KMS-11 (cell line): ENCODE measurements around the gene TPM3.

ENCODE experiments used
- H2AFZ ChIP-seq: fragments of 200-600 bp; sonication (generic); 2 replicates; pipeline ENCODE4 v1.6.1; 2016; ENCODE audit warnings: antibody characterized with exemption, mixed run types, low read depth
- H3K27ac ChIP-seq: fragments of 200-600 bp; sonication (generic); 2 replicates; pipeline ENCODE4 v1.6.1; 2016; ENCODE audit warnings: mild to moderate bottlenecking, mixed run types
- H3K27me3 ChIP-seq: fragments of 200-600 bp; sonication (generic); 2 replicates; pipeline ENCODE4 v1.6.1; 2017; ENCODE audit warnings: mild to moderate bottlenecking, low read depth, mixed run types, moderate library complexity; ENCODE audit not compliant: insufficient read depth
- H3K36me3 ChIP-seq: fragments of 200-600 bp; sonication (generic); 2 replicates; pipeline ENCODE4 v1.6.1; 2017; ENCODE audit warnings: mild to moderate bottlenecking, mixed run types; ENCODE audit not compliant: insufficient read depth
- H3K4me1 ChIP-seq: fragments of 200-600 bp; sonication (generic); 2 replicates; pipeline ENCODE4 v1.6.1; 2016; ENCODE audit warnings: mild to moderate bottlenecking, low read depth, mixed run types; ENCODE audit not compliant: poor library complexity, severe bottlenecking
- H3K4me2 ChIP-seq: fragments of 200-600 bp; sonication (generic); 2 replicates; pipeline ENCODE4 v1.7.0; 2016; ENCODE audit warnings: mild to moderate bottlenecking, mixed run types
- H3K4me3 ChIP-seq: fragments of 200-600 bp; sonication (generic); IDR thresholded peaks from 2 replicates; pipeline ENCODE4 v1.6.1; 2017; ENCODE audit warnings: low read depth, low read length, mixed read lengths; ENCODE audit not compliant: insufficient read depth
- H3K79me2 ChIP-seq: fragments of 200-600 bp; sonication (generic); 2 replicates; pipeline ENCODE4 v1.6.1; 2016; ENCODE audit warnings: low read depth, mixed run types; ENCODE audit not compliant: insufficient read depth
- H3K9ac ChIP-seq: fragments of 200-600 bp; sonication (generic); 2 replicates; pipeline ENCODE4 v1.6.1; 2016; ENCODE audit warnings: mild to moderate bottlenecking, mixed run types
- H4K20me1 ChIP-seq: fragments of 200-600 bp; sonication (generic); 2 replicates; pipeline ENCODE4 v1.6.1; 2016; ENCODE audit warnings: mild to moderate bottlenecking, mixed run types; ENCODE audit not compliant: insufficient read depth
- TF ChIP-seq, protein P1 (sequence below): fragments of 200-600 bp; sonication (generic); conservative IDR thresholded peaks from 2 replicates; pipeline ENCODE4 v1.6.1; 2017; ENCODE audit warnings: low read depth, mild to moderate bottlenecking, antibody characterized with exemption, low read length, moderate library complexity, mixed read lengths

The TPM3 gene

DNA sequence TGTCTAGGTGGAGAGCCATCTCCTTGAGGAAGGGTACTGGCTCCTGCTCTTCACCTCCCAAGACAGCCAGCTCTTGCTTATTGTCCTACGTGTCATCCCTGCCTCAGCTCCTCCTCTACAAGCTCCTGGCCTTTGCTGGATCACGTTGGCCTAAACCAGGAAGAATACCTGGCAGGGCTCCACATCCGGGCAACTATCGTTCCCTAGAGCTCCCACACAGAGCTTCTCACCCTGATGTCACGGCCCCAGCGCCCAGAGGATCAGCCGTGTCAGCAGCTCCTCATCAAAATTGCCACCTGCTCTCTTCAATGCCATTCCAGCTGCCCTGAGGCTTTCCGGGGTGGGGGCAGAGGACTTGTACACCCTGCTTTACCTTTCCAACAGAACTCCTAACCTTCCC is 1.9 kb upstream of the TPM3 start:
- Histone ChIP-seq H3K27ac (no peak overlapping the region), H2AFZ (peak overlapping the region; percentile 10; the same call in 1 of the 2 replicates)

DNA sequence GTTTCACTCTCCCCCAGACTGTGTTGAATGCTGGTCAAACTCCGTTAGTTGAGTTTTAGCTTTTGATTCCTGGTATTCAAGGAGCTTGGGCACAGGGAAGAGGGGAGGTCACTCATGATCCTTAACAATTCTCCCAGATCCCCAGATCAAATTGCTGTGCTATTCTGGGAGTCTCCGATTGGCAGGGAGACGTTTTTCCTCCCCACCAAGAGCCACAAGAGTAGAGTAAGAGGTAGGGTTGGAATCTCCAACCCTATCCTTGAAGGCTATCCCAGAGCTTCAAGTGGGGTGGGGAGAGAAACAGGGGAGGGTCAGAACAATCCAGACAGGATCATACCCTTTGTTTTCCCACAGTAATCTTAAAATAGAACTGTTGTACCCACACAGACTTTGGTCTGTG is 576 bp upstream of the TPM3 start:
- Histone ChIP-seq H3K4me1 (peaks cover 10% of the 10 kb centered on the region), H3K79me2 (no peaks in the 10 kb centered on the region), H3K4me3 (no peak overlapping the region), H3K27me3 (peaks cover 28% of the 10 kb centered on the region), H4K20me1 (no peaks in the 10 kb centered on the region), H3K4me2 (no peak overlapping the region), H3K36me3 (no peaks in the 10 kb centered on the region), H2AFZ (no peak overlapping the region), H3K27ac (no peak overlapping the region), H3K9ac (no peak overlapping the region)
- TF ChIP-seq, protein P1, sequence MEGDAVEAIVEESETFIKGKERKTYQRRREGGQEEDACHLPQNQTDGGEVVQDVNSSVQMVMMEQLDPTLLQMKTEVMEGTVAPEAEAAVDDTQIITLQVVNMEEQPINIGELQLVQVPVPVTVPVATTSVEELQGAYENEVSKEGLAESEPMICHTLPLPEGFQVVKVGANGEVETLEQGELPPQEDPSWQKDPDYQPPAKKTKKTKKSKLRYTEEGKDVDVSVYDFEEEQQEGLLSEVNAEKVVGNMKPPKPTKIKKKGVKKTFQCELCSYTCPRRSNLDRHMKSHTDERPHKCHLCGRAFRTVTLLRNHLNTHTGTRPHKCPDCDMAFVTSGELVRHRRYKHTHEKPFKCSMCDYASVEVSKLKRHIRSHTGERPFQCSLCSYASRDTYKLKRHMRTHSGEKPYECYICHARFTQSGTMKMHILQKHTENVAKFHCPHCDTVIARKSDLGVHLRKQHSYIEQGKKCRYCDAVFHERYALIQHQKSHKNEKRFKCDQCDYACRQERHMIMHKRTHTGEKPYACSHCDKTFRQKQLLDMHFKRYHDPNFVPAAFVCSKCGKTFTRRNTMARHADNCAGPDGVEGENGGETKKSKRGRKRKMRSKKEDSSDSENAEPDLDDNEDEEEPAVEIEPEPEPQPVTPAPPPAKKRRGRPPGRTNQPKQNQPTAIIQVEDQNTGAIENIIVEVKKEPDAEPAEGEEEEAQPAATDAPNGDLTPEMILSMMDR, result no peak

More for the DNA sequence above, 1.9 kb upstream of the TPM3 start:
- Histone ChIP-seq H3K4me1 (peaks cover 10% of the 10 kb centered on the region), H3K9ac (no peak overlapping the region), H3K79me2 (no peaks in the 10 kb centered on the region), H3K4me2 (no peak overlapping the region; the same call in 1 of the 2 replicates), H4K20me1 (no peaks in the 10 kb centered on the region), H3K4me3 (no peak overlapping the region), H3K36me3 (no peaks in the 10 kb centered on the region), H3K27me3 (peaks cover 28% of the 10 kb centered on the region)
- TF ChIP-seq, protein P1, result no peak

DNA sequence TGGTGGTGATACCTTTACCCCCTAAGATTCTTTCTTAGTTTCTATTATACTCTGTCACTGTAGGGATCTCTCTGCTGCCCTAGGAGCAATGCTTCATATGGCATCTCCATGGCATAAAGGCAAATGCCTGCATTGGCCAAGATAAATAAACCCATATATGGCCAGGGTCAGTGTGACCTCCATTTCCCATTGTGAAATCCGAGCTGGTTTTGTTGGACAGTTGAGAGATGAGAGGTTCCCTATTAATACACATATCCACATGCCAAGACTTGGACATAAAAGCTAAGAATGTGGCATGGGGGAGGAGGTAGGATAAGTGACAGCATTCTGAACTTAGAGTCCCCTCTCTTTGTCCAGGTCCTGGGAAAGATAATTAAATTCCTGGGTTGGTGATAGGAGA is 1.4 kb downstream of the TPM3 start:
- peaks cover 30% of the 10 kb centered on the region for H3K4me1 ChIP-seq
- no peaks in the 10 kb centered on the region for H4K20me1 ChIP-seq
- H3K4me2 ChIP-seq, result no peak overlapping the region
- H3K36me3 ChIP-seq, result no peaks in the 10 kb centered on the region
- no peaks in the 10 kb centered on the region for H3K79me2 ChIP-seq
- H3K4me3 ChIP-seq, result no peak overlapping the region
- no peak overlapping the region for H3K27ac ChIP-seq
- peaks cover 28% of the 10 kb centered on the region for H3K27me3 ChIP-seq
- no peak overlapping the region for H2AFZ ChIP-seq
- no peak overlapping the region for H3K9ac ChIP-seq
- TF ChIP-seq, protein P1, result no peak

DNA sequence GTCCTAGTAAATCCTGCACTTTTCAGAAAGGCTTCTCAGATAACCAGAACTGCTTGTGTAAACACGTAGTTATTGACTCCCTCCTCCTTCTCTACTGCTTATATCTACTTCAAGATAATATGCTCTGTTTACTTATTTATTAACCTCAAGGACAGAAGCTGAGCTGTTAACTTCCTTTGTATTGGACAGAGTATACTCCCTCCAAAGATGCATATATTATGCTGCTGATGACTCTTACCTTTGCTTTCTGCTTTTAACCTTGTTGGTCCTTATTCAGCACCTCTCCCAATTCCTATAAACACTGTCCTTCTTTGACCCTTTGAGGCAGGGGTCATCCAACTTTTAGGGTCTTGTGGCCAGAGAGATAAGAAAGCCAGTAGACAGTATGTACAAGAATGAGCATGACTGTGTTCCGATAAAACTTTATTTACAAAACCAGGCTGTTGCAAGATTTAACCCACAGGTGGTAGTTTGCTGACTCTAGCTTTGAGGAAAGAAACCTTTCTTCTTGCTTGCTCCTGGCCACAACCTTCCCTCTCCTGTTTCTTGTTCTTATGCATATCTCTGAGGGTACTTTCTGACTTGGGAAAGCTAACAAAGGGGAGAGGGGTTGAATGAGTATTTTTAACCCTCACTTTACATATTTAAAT is 4.9 kb downstream of the TPM3 start:
- TF ChIP-seq, protein P1, result no peak
- Histone ChIP-seq H3K4me2 (no peak overlapping the region), H3K36me3 (no peaks in the 10 kb centered on the region), H3K9ac (no peak overlapping the region), H3K4me3 (no peak overlapping the region), H3K27ac (no peak overlapping the region), H4K20me1 (peaks cover 3% of the 10 kb centered on the region; the same call in 1 of the 2 replicates), H3K79me2 (peaks cover 11% of the 10 kb centered on the region), H2AFZ (no peak overlapping the region), H3K27me3 (peaks cover 8% of the 10 kb centered on the region), H3K4me1 (peaks cover 33% of the 10 kb centered on the region)
